NCI-H446 treated with DMSO at 0.1 percent for 48 hours (cell line): Measurements from ENCODE around the gene SH2B2.
A peak's percentile ranks its signal among the peaks of the same experiment; 100 is the strongest.
"Not testable (repeated sequence)": the region's sequence is repeated elsewhere in the genome, so short reads cannot be mapped to it uniquely, and the experiment has no call there.

Source experiments
- DNase-seq: peaks from one replicate; lab custom pipeline; 2025; lab: John Stamatoyannopoulos, UW

SH2B2 gene

GRCh38 chr7:102306916-102307677 is 20.4 kb downstream of the SH2B2 start:
- DNase-seq: no peak

- peak; percentile 21 for DNase-seq
These were observed 23.7 kb downstream of the SH2B2 start for GRCh38 chr7:102310414-102310815.

- DNase-seq: no peak
These were observed 25.6 kb downstream of the SH2B2 start for GRCh38 chr7:102312317-102312716.

- DNase-seq: no peak
These were observed 27.5 kb downstream of the SH2B2 start for GRCh38 chr7:102313997-102314780.

- DNase-seq: no peak
These were observed 30.8 kb downstream of the SH2B2 start for GRCh38 chr7:102317231-102318059.

- no peak for DNase-seq
These were observed 31.9 kb downstream of the SH2B2 start for GRCh38 chr7:102318482-102318971.

GRCh38 chr7:102319671-102320070 is 33.0 kb downstream of the SH2B2 start:
- DNase-seq: no peak

- no peak for DNase-seq
These were observed 33.5 kb downstream of the SH2B2 start for GRCh38 chr7:102320181-102320580.

GRCh38 chr7:102320601-102321350 is 34.1 kb downstream of the SH2B2 start:
- DNase-seq: no peak

- no peak for DNase-seq
These were observed 34.9 kb downstream of the SH2B2 start for GRCh38 chr7:102321351-102322201.

- DNase-seq: no peak
These were observed 35.6 kb downstream of the SH2B2 start for GRCh38 chr7:102322202-102322715.

GRCh38 chr7:102323914-102324195 is 37.2 kb downstream of the SH2B2 start:
- DNase-seq: no peak

- not testable (repeated sequence) for DNase-seq
These were observed 38.4 kb downstream of the SH2B2 start for GRCh38 chr7:102325106-102325505.

GRCh38 chr7:102326157-102326889 is 39.7 kb downstream of the SH2B2 start:
- DNase-seq: no peak

- DNase-seq: not testable (repeated sequence)
These were observed 40.5 kb downstream of the SH2B2 start for GRCh38 chr7:102327183-102327582.

GRCh38 chr7:102328863-102329262 is 42.2 kb downstream of the SH2B2 start:
- not testable (repeated sequence) for DNase-seq

- DNase-seq: not testable (repeated sequence)
These were observed 42.7 kb downstream of the SH2B2 start for GRCh38 chr7:102329366-102329765.

- not testable (repeated sequence) for DNase-seq
These were observed 44.2 kb downstream of the SH2B2 start for GRCh38 chr7:102330666-102331460.

- DNase-seq: not testable (repeated sequence)
These were observed 48.9 kb downstream of the SH2B2 start for GRCh38 chr7:102335574-102335973.
